Measurements from ENCODE around the gene SDCCAG8. TPM values are rescaled to one million over a fixed set of nuclear protein-coding genes. Genes with fewer than 3 reads are reported as not detected.

Gene SDCCAG8
- total RNA-seq, 1 experiment from 2014 or later, result 194 TPM

DNA sequence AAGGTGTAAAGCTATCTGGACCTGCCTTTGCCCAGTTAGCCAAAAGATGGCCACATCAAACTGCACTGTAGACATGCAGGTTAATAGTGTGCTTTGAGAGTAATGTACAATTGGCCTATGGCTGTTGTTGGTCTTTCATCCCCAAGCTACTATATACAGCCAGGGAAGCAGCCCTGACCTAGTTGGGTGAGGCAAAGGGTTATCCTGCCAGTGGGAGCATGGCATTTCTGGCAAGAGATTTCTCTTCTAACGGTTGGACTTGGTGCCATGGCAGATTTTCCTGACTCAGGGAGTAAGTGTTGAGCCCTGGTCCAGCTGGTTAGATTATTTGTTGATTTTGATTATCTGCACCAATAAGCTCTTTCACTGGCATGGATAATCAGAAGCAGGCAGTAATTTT, 119.8 kb downstream of the SDCCAG8 start:
- no peaks in the 10 kb centered on the region for H4K20me1 ChIP-seq (ENCODE audit: low read length)
- H3K9me2 ChIP-seq (replicated peaks; ENCODE audit: low read length), result no peaks in the 10 kb centered on the region
- TF ChIP-seq CTCF (conservative IDR thresholded peaks at IDR 0.05; ENCODE audit: low read depth, low read length) (no peak), EZH2 (IDR thresholded peaks at IDR 0.05; ENCODE audit: low read length, unreplicated experiment) (no peak), EZH2phosphoT487 (IDR thresholded peaks at IDR 0.05; ENCODE audit: borderline replicate concordance, low read length) (no peak)
- H3K36me3 ChIP-seq (ENCODE audit: low read depth, low read length), result peaks cover 5% of the 10 kb centered on the region; the same call in 1 of the 2 replicates
- intact Hi-C loops (cut with micrococcal nuclease), result no loop called here
- peaks cover 7% of the 10 kb centered on the region; the same call in 1 of the 2 replicates for H3K9me3 ChIP-seq (ENCODE audit: low read length)
- H3K4me2 ChIP-seq (ENCODE audit: low read length), result no peak overlapping the region
- H3K79me2 ChIP-seq (ENCODE audit: low read length), result no peaks in the 10 kb centered on the region
- no peak overlapping the region for H3K27ac ChIP-seq (ENCODE audit: low read length)
- no peaks in the 10 kb centered on the region for H3K27me3 ChIP-seq (ENCODE audit: low read length)
- POLR2A ChIA-PET (ENCODE audit: unreplicated experiment), result no interaction called here
- no peak overlapping the region for H3K4me3 ChIP-seq (ENCODE audit: low read length)
- H3K9ac ChIP-seq (ENCODE audit: low read length), result no peak overlapping the region
- no peak for DNase-seq
- no peak for ATAC-seq
- no TSS peak for BruUV-seq (replicated peaks)
- CTCF ChIA-PET, result no interaction called here
- H3F3A ChIP-seq (ENCODE audit: low read length, unreplicated experiment), result no peaks in the 10 kb centered on the region
- H3K4me1 ChIP-seq (ENCODE audit: insufficient read depth, low read length), result no peaks in the 10 kb centered on the region
- H2AFZ ChIP-seq (ENCODE audit: low read length), result no peak overlapping the region

- no peak overlapping the region for H3K4me3 ChIP-seq (ENCODE audit: low read length)
- H3K79me2 ChIP-seq (ENCODE audit: low read length), result no peaks in the 10 kb centered on the region
- peaks cover 5% of the 10 kb centered on the region; the same call in 1 of the 2 replicates for H3K36me3 ChIP-seq (ENCODE audit: low read depth, low read length)
- no peaks in the 10 kb centered on the region for H3K4me1 ChIP-seq (ENCODE audit: insufficient read depth, low read length)
- no peaks in the 10 kb centered on the region for H3K9me2 ChIP-seq (replicated peaks; ENCODE audit: low read length)
- H3K9me3 ChIP-seq (ENCODE audit: low read length), result peaks cover 7% of the 10 kb centered on the region; the same call in 1 of the 2 replicates
- TF ChIP-seq EZH2phosphoT487 (IDR thresholded peaks at IDR 0.05; ENCODE audit: borderline replicate concordance, low read length), result no peak
- no peak for TF ChIP-seq EZH2 (IDR thresholded peaks at IDR 0.05; ENCODE audit: low read length, unreplicated experiment)
- no peak for TF ChIP-seq CTCF (conservative IDR thresholded peaks at IDR 0.05; ENCODE audit: low read depth, low read length)
- CTCF ChIA-PET, result interaction anchor here (0.9 kb wide), 1 partner anchor 11 kb away, joined by 3 read pairs; no protein-coding TSS in a partner anchor
- H4K20me1 ChIP-seq (ENCODE audit: low read length), result no peaks in the 10 kb centered on the region
- no peak overlapping the region for H2AFZ ChIP-seq (ENCODE audit: low read length)
- no peaks in the 10 kb centered on the region for H3F3A ChIP-seq (ENCODE audit: low read length, unreplicated experiment)
- ATAC-seq, result no peak
- H3K9ac ChIP-seq (ENCODE audit: low read length), result no peak overlapping the region
- H3K27me3 ChIP-seq (ENCODE audit: low read length), result no peaks in the 10 kb centered on the region
- DNase-seq, result no peak
- no TSS peak for BruUV-seq (replicated peaks)
- intact Hi-C loops (cut with micrococcal nuclease), result no loop called here
- H3K4me2 ChIP-seq (ENCODE audit: low read length), result no peak overlapping the region
- no peak overlapping the region for H3K27ac ChIP-seq (ENCODE audit: low read length)
- POLR2A ChIA-PET (ENCODE audit: unreplicated experiment), result interaction anchor here (0.7 kb wide), 1 partner anchor 823 kb away, joined by 4 read pairs; no protein-coding TSS in a partner anchor
Observed at GRCh38 chr1:243378669-243379068, 122.8 kb downstream of the SDCCAG8 start.

DNA sequence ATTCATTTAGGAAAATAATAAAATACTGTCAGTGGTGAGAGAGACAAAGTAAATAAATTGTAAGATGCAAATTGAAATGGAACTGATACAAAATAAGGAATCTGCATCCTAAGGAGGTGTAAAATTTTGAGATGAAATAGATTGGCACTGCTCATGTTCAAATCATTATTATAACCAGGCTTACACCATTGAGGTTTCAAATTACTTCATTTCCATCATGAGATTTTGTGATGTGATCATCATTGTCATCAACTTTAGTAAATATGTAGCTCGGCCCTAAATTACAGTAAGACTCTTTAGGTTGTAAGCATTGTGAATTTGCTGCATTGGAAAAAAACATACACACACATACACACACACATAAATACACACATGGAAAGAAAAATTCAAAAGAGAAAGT, 123.4 kb downstream of the SDCCAG8 start:
- ChIA-PET CTCF (no interaction called here), POLR2A (ENCODE audit: unreplicated experiment) (interaction anchor here (0.7 kb wide), 1 partner anchor 823 kb away, joined by 4 read pairs; no protein-coding TSS in a partner anchor)
- TF ChIP-seq EZH2 (IDR thresholded peaks at IDR 0.05; ENCODE audit: low read length, unreplicated experiment) (no peak), EZH2phosphoT487 (IDR thresholded peaks at IDR 0.05; ENCODE audit: borderline replicate concordance, low read length) (no peak), CTCF (conservative IDR thresholded peaks at IDR 0.05; ENCODE audit: low read depth, low read length) (no peak)
- no peaks in the 10 kb centered on the region for H3K27me3 ChIP-seq (ENCODE audit: low read length)
- no peak overlapping the region for H3K9ac ChIP-seq (ENCODE audit: low read length)
- no peaks in the 10 kb centered on the region for H3K4me1 ChIP-seq (ENCODE audit: insufficient read depth, low read length)
- DNase-seq, result no peak
- no peak for ATAC-seq
- H3K36me3 ChIP-seq (ENCODE audit: low read depth, low read length), result peaks cover 5% of the 10 kb centered on the region; the same call in 1 of the 2 replicates
- no TSS peak for BruUV-seq (replicated peaks)
- intact Hi-C loops (cut with micrococcal nuclease), result no loop called here
- H3K9me2 ChIP-seq (replicated peaks; ENCODE audit: low read length), result no peaks in the 10 kb centered on the region
- peaks cover 5% of the 10 kb centered on the region; the same call in 1 of the 2 replicates for H3K9me3 ChIP-seq (ENCODE audit: low read length)
- H3K4me3 ChIP-seq (ENCODE audit: low read length), result no peak overlapping the region
- H3K79me2 ChIP-seq (ENCODE audit: low read length), result no peaks in the 10 kb centered on the region
- H2AFZ ChIP-seq (ENCODE audit: low read length), result no peak overlapping the region
- H3K4me2 ChIP-seq (ENCODE audit: low read length), result no peak overlapping the region
- H3F3A ChIP-seq (ENCODE audit: low read length, unreplicated experiment), result no peaks in the 10 kb centered on the region
- H3K27ac ChIP-seq (ENCODE audit: low read length), result no peak overlapping the region
- H4K20me1 ChIP-seq (ENCODE audit: low read length), result no peaks in the 10 kb centered on the region
